ENCODE results near the gene GPR31.

DNA sequence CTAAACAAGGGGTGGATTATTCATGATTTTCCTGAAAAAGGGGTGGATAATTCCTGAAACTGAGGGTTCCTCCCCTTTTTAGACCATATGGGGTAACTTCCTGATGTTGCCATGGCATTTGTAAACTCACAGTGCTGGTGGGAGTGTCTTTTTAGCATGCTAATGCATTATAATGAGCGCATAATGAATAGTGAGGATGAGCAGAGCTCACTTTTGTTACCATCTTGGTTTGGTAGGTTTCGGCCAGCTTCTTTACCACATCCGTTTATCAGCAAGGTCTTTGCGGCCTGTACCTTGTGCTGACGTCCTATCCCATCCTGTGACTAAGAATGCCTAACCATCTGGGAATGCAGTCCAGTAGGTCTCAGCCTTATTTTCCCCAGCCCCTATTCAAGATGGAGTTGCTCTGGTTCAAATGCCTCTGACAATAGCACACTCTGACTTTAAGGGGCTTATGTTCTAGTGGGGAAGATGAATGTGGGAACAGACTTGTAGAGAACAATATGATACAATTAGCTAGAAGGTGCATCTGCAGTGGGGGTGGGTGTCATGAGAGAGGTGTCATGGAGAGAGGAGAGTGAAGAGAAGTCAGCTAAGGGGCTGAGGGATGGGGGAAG, 4.2 kb upstream of the GPR31 start:
- TF ChIP-seq POLR2A (IDR thresholded peaks at IDR 0.05; ENCODE audit: low read depth, low read length): no peak
- TF ChIP-seq TAF1 (IDR thresholded peaks at IDR 0.05; ENCODE audit: low read depth, low read length): no peak
- TF ChIP-seq POLR2AphosphoS5 (IDR thresholded peaks at IDR 0.05; ENCODE audit: low read depth, low read length): no peak

Data from GM12891 (cell line).